GM12878 (cell line): Measurements from ENCODE around the gene LIPF. TPM values are rescaled to one million over a fixed set of nuclear protein-coding genes. Genes with fewer than 3 reads are reported as not detected.

Experiments used
- ATAC-seq: fragments of 200-7000 bp; cut with Tn5 transposase; 3 replicates; pipeline ENCODE4 v1.9.1; 2020; ENCODE audit warnings: mild to moderate bottlenecking, moderate library complexity
- BruUV-seq: library from RNA; stranded (reverse); fragments of 400-500 nt; replicated peaks from 2 replicates; lab custom pipeline; 2021; lab: Mats Ljungman, UMichigan
- CTCF ChIA-PET: fragments of 300-600 bp; sonication (Branson Sonifier 250); formaldehyde crosslinking; extraction: SDS; loops from one replicate; lab custom pipeline; 2021; ENCODE audit warnings: inconsistent platforms; lab: Yijun Ruan, JAX
- POLR2A ChIA-PET: fragments of 350-600 bp; formaldehyde crosslinking; extraction: SDS; loops from one replicate; lab custom pipeline; 2021; ENCODE audit warnings: inconsistent platforms; lab: Charles Lee
- RAD21 ChIA-PET: fragments of 300-600 bp; sonication (Branson Sonifier 250); formaldehyde crosslinking; loops from one replicate; lab custom pipeline; 2023; ENCODE audit warnings: antibody characterized with exemption; ENCODE audit not compliant: unreplicated experiment; lab: Charles Lee
- SMC1A ChIA-PET: fragments of 300-600 bp; sonication (Branson Sonifier 250); formaldehyde crosslinking; loops from one replicate; lab custom pipeline; 2023; ENCODE audit not compliant: unreplicated experiment, uncharacterized antibody; lab: Charles Lee
- DNase-seq: peaks from one replicate; pipeline ENCODE4 v3.0.0-alpha.2; 2011; ENCODE audit warnings: low read depth, low spot score
- FAIRE-seq: peaks from 3 replicates; lab custom pipeline; 2011; peaks lifted over from hg19 to GRCh38; lab: Jason Lieb, UNC
- H2AFZ ChIP-seq: 2 replicates; pipeline ENCODE4 v1.6.0; 2011; ENCODE audit warnings: low read depth, low read length, control low read depth; ENCODE audit not compliant: control insufficient read depth
- H3K27ac ChIP-seq: 2 replicates; pipeline ENCODE4 v1.5.1; 2011; ENCODE audit warnings: control low read depth; ENCODE audit not compliant: control insufficient read depth, insufficient read depth
- H3K27me3 ChIP-seq, 2 experiments: replicated peaks in 1 of 2; 2 replicates each; pipeline versions ENCODE4 v1.6.0 to v1.6.1; 2011; ENCODE audit warnings: low read length in 1 of 2; ENCODE audit not compliant: control insufficient read depth in 2 of 2, insufficient read depth in 2 of 2
- H3K36me3 ChIP-seq, 2 experiments: 2 replicates each; pipeline ENCODE4 v1.5.1; 2011; ENCODE audit warnings: low read length in 1 of 2; ENCODE audit not compliant: control insufficient read depth in 2 of 2, insufficient read depth in 2 of 2
- H3K4me1 ChIP-seq: 2 replicates; pipeline ENCODE4 v1.6.1; 2011; ENCODE audit warnings: mild to moderate bottlenecking, low read length, moderate library complexity, mixed read lengths; ENCODE audit not compliant: control insufficient read depth, insufficient read depth
- H3K4me2 ChIP-seq: 2 replicates; pipeline ENCODE4 v1.6.0; 2011; ENCODE audit warnings: control low read depth; ENCODE audit not compliant: control insufficient read depth, insufficient read depth
- H3K4me3 ChIP-seq: fragments of 200-600 bp; sonication (generic); 2 replicates; pipeline ENCODE4 v1.5.1; 2016
- H3K79me2 ChIP-seq: 2 replicates; pipeline ENCODE4 v1.6.0; 2011; ENCODE audit warnings: low read length; ENCODE audit not compliant: control insufficient read depth, insufficient read depth
- H3K9ac ChIP-seq: 2 replicates; pipeline ENCODE4 v1.8.0; 2011; ENCODE audit warnings: low read length, control low read depth, mixed read lengths; ENCODE audit not compliant: control insufficient read depth, insufficient read depth
- H3K9me3 ChIP-seq: replicated peaks from 3 replicates; pipeline ENCODE4 v1.5.1; 2011; ENCODE audit warnings: mild to moderate bottlenecking, low read length; ENCODE audit not compliant: control insufficient read depth, insufficient read depth
- H4K20me1 ChIP-seq: 2 replicates; pipeline ENCODE4 v1.6.0; 2011; ENCODE audit not compliant: control insufficient read depth, insufficient read depth
- CHD4 ChIP-seq: fragments of 200-600 bp; sonication (generic); IDR thresholded peaks from 2 replicates; pipeline ENCODE4 v1.6.1; 2016; ENCODE audit warnings: mild to moderate bottlenecking
- CREM ChIP-seq: IDR thresholded peaks from 2 replicates; pipeline ENCODE4 v1.6.1; 2014; ENCODE audit warnings: antibody characterized with exemption, low read depth
- DPF2 ChIP-seq: fragments of 450-650 bp; IDR thresholded peaks from 2 replicates; pipeline ENCODE4 v1.6.1; 2017; ENCODE audit warnings: mild to moderate bottlenecking
- IKZF2 ChIP-seq, 2 experiments: fragments of 450-650 bp; IDR thresholded peaks; 2 replicates each; pipeline ENCODE4 v1.6.1; 2017; ENCODE audit warnings: mild to moderate bottlenecking in 2 of 2, moderate library complexity in 2 of 2
- KAT2A ChIP-seq: conservative IDR thresholded peaks from 2 replicates; pipeline ENCODE4 v1.6.1; 2011; ENCODE audit warnings: low read depth, low read length; ENCODE audit not compliant: control insufficient read depth
- KDM1A ChIP-seq: fragments of 200-600 bp; sonication (generic); IDR thresholded peaks from 2 replicates; pipeline ENCODE4 v1.6.1; 2016; ENCODE audit warnings: borderline replicate concordance
- NFIC ChIP-seq: IDR thresholded peaks from 2 replicates; pipeline ENCODE4 v1.6.1; 2012; ENCODE audit warnings: low read depth, mild to moderate bottlenecking, inconsistent platforms, low read length, moderate library complexity
- NFYB ChIP-seq: IDR thresholded peaks from 2 replicates; pipeline ENCODE4 v1.6.1; 2011; ENCODE audit warnings: low read depth, mild to moderate bottlenecking, low read length, improper control_type of control experiment, moderate library complexity; ENCODE audit not compliant: insufficient read depth
- NRF1 ChIP-seq: conservative IDR thresholded peaks from 2 replicates; pipeline ENCODE4 v1.6.1; 2011; ENCODE audit warnings: mild to moderate bottlenecking, low read depth, low read length, improper control_type of control experiment
- PKNOX1 ChIP-seq: fragments of 450-650 bp; IDR thresholded peaks from 2 replicates; pipeline ENCODE4 v1.6.1; 2016; ENCODE audit warnings: mild to moderate bottlenecking
- PML ChIP-seq: IDR thresholded peaks from 2 replicates; pipeline ENCODE4 v1.6.1; 2012; ENCODE audit warnings: low read length, inconsistent platforms
- RCOR1 ChIP-seq: conservative IDR thresholded peaks from 2 replicates; pipeline ENCODE4 v1.6.1; 2012; ENCODE audit warnings: low read depth, low read length, improper control_type of control experiment
- STAT1 ChIP-seq: fragments of 450-650 bp; conservative IDR thresholded peaks from 2 replicates; pipeline ENCODE4 v1.6.1; 2014; ENCODE audit warnings: antibody characterized with exemption, mild to moderate bottlenecking
- SUPT20H ChIP-seq: IDR thresholded peaks from 2 replicates; pipeline ENCODE4 v1.6.1; 2011; ENCODE audit warnings: low read depth, mild to moderate bottlenecking, low read length, moderate library complexity, borderline replicate concordance; ENCODE audit not compliant: control insufficient read depth
- SUZ12 ChIP-seq: fragments of 200-600 bp; sonication (generic); IDR thresholded peaks from one replicate; pipeline ENCODE4 v1.6.1; 2018; ENCODE audit warnings: antibody characterized with exemption, mild to moderate bottlenecking; ENCODE audit not compliant: unreplicated experiment
- USF1 ChIP-seq: IDR thresholded peaks from 2 replicates; pipeline ENCODE4 v1.6.1; 2011; ENCODE audit warnings: borderline replicate concordance, low read depth, mild to moderate bottlenecking, moderate library complexity, mixed read lengths, low read length; ENCODE audit not compliant: insufficient read depth; ENCODE audit errors: extremely low read length
- YY1 ChIP-seq: IDR thresholded peaks from 2 replicates; pipeline ENCODE4 v1.6.1; 2011; ENCODE audit warnings: low read depth, mild to moderate bottlenecking, low read length
- WGBS: methylation state at CpG from one replicate; pipeline ENCODE4 v1.1.6; 2016; ENCODE audit warnings: low lambda C conversion rate; ENCODE audit not compliant: insufficient replicate concordance, insufficient coverage; ENCODE audit errors: missing lambda C conversion rate; 5-methylcytosine and 5-hydroxymethylcytosine counted together
- in situ Hi-C: fragments of 300-500 bp; cut with MboI; formaldehyde crosslinking; loops from 9 replicates; pipeline ENCODE4 v1.14.3; 2018; ENCODE audit warnings: mixed read lengths
- intact Hi-C: fragments of 100-400 bp; cut with micrococcal nuclease; formaldehyde crosslinking; loops from one replicate; pipeline ENCODE4 v1.14.2; 2022; ENCODE audit not compliant: unreplicated experiment
- polyA plus RNA-seq, 11 experiments: library from polyadenylated mRNA; depleted of rRNA in 4 of 11; unstranded in 6 of 11; stranded (reverse) in 5 of 11; fragments of >200 nt; fragmentation: Nextera tagmentation in 4 of 11; fragmentation: Illumina TruSeq in 1 of 11; extraction: Ambion mirVana in 4 of 11; extraction: Trizol in 1 of 11; gene quantifications; 1 replicate in 1 of 11; 2 replicates in 10 of 11; pipeline versions ENCODE4 v1.2.1 to v1.2.3, GENCODE V29; 2011 to 2016; ENCODE audit warnings: inconsistent platforms in 2 of 11, missing spikeins in 2 of 11, low read depth in 1 of 11
- total RNA-seq, 4 experiments: library from RNA; depleted of rRNA in 3 of 4; stranded (reverse); fragments of >200 nt in 3 of 4; fragmentation: Illumina TruSeq in 1 of 4; extraction: Trizol in 1 of 4; gene quantifications; 2 replicates each; pipeline versions ENCODE4 v1.2.1 to v1.2.3, GENCODE V29; 2013 to 2021
- TF ChIP-seq, protein P1 (sequence below): fragments of 450-650 bp; IDR thresholded peaks from 2 replicates; pipeline ENCODE4 v1.6.1; 2017; ENCODE audit warnings: low read depth, mild to moderate bottlenecking, moderate library complexity
- TF ChIP-seq, protein P2 (sequence below): IDR thresholded peaks from 2 replicates; pipeline ENCODE4 v1.6.1; 2012; ENCODE audit warnings: low read length, inconsistent platforms

LIPF gene
- total and polyA plus RNA-seq, 10 of the 15 experiments (the other 5 are each of a cell fraction or from before 2014, with no cell fraction given): not detected

DNA sequence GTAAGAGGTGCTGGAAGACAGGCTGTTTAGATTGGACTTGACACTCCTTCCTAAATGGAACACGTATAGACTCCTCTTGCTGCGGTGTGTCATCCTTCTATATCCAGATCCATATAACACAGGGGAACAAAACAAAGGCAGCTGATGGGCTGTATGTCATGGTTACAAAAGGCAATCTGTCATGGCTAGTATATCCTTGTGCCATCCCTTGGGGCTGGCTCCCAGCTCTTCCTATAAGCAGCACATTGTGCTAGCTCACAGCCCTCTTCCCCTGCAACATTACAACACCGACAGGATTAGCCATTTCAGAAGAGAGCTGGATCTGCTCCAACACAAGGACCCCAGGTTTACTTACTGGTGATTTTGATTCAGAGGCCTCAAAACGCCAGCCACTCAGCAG is 57.1 kb downstream of the LIPF start:
- no peak overlapping the region for H3K4me3 ChIP-seq
- no peak for FAIRE-seq
- POLR2A ChIA-PET: no interaction called here
- TF ChIP-seq KDM1A (no peak), NFYB (no peak), SUZ12 (no peak), IKZF2 (IDR thresholded peaks at IDR 0.05) (no peak), SUPT20H (no peak), NFIC (no peak), CREM (no peak), PKNOX1 (no peak), CHD4 (no peak), KAT2A (no peak), PML (no peak), DPF2 (no peak), RCOR1 (no peak), STAT1 (no peak), USF1 (no peak), YY1 (no peak), NRF1 (no peak)
- TF ChIP-seq, protein P1, sequence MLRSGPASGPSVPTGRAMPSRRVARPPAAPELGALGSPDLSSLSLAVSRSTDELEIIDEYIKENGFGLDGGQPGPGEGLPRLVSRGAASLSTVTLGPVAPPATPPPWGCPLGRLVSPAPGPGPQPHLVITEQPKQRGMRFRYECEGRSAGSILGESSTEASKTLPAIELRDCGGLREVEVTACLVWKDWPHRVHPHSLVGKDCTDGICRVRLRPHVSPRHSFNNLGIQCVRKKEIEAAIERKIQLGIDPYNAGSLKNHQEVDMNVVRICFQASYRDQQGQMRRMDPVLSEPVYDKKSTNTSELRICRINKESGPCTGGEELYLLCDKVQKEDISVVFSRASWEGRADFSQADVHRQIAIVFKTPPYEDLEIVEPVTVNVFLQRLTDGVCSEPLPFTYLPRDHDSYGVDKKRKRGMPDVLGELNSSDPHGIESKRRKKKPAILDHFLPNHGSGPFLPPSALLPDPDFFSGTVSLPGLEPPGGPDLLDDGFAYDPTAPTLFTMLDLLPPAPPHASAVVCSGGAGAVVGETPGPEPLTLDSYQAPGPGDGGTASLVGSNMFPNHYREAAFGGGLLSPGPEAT: no peak
- TF ChIP-seq, protein P2, sequence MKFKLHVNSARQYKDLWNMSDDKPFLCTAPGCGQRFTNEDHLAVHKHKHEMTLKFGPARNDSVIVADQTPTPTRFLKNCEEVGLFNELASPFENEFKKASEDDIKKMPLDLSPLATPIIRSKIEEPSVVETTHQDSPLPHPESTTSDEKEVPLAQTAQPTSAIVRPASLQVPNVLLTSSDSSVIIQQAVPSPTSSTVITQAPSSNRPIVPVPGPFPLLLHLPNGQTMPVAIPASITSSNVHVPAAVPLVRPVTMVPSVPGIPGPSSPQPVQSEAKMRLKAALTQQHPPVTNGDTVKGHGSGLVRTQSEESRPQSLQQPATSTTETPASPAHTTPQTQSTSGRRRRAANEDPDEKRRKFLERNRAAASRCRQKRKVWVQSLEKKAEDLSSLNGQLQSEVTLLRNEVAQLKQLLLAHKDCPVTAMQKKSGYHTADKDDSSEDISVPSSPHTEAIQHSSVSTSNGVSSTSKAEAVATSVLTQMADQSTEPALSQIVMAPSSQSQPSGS: no peak

More for the DNA sequence above, 57.1 kb downstream of the LIPF start:
- in situ Hi-C loops (no loop called here), intact Hi-C loops (no loop called here)
- ChIA-PET RAD21 (no interaction called here), CTCF (interaction anchor here (0.6 kb wide), 1 partner anchor 89 kb away, joined by 3 read pairs; no protein-coding TSS in a partner anchor), SMC1A (no interaction called here)
- no peaks in the 10 kb centered on the region for H3K4me1 ChIP-seq
- no peak overlapping the region for H2AFZ ChIP-seq
- no peak overlapping the region for H3K4me2 ChIP-seq
- no peak overlapping the region for H3K9ac ChIP-seq
- no peaks in the 10 kb centered on the region for H3K9me3 ChIP-seq
- no peaks in the 10 kb centered on the region; a peak in 1 of 4 replicates for H3K27me3 ChIP-seq
- 60% methylated on average over 4 of the region's 4 CpGs for WGBS
- no peak for ATAC-seq
- no peak for DNase-seq
- H3K36me3 ChIP-seq: no peaks in the 10 kb centered on the region
- H4K20me1 ChIP-seq: no peaks in the 10 kb centered on the region
- BruUV-seq: no TSS peak
- no peaks in the 10 kb centered on the region for H3K79me2 ChIP-seq
- no peak overlapping the region for H3K27ac ChIP-seq
